ENCODE data around the gene CLIC3. TPM values are rescaled to one million over a fixed set of nuclear protein-coding genes. Genes with fewer than 3 reads are reported as not detected.

Gene CLIC3
- total RNA-seq, 1 experiment from 2014 or later: 133 TPM

- no peak for DNase-seq (ENCODE audit: low spot score)
These were observed 15.5 kb downstream of the CLIC3 start for GRCh38 chr9:136980669-136981478.

- no peak for DNase-seq (ENCODE audit: low spot score)
These were observed 16.4 kb downstream of the CLIC3 start for GRCh38 chr9:136979769-136980587.

- DNase-seq (ENCODE audit: low spot score): no peak
These were observed 17.4 kb downstream of the CLIC3 start for GRCh38 chr9:136978865-136979544.

GRCh38 chr9:136978073-136978864 is 18.1 kb downstream of the CLIC3 start:
- no peak for DNase-seq (ENCODE audit: low spot score)

GRCh38 chr9:136977649-136978072 is 18.7 kb downstream of the CLIC3 start:
- no peak for DNase-seq (ENCODE audit: low spot score)

- DNase-seq (ENCODE audit: low spot score): no peak
These were observed 19.1 kb downstream of the CLIC3 start, which contains the start of gene PTGDS for GRCh38 chr9:136977223-136977622. Gene PTGDS, plus strand, starts transcription at chr9:136977504. Its CDS starts 75 bp downstream, at chr9:136977579.

- peak; percentile 91 for DNase-seq (ENCODE audit: low spot score)
These were observed 20.7 kb downstream of the CLIC3 start for GRCh38 chr9:136975644-136976043.

- peak; percentile 79 for DNase-seq (ENCODE audit: low spot score)
These were observed 21.4 kb downstream of the CLIC3 start for GRCh38 chr9:136974817-136975535.

- DNase-seq (ENCODE audit: low spot score): no peak
These were observed 22.4 kb downstream of the CLIC3 start for GRCh38 chr9:136973618-136974617.

GRCh38 chr9:136972743-136973142 is 23.6 kb downstream of the CLIC3 start:
- DNase-seq (ENCODE audit: low spot score): no peak

GRCh38 chr9:136972335-136972734 is 24.0 kb downstream of the CLIC3 start:
- DNase-seq (ENCODE audit: low spot score): no peak

GRCh38 chr9:136971746-136972145 is 24.6 kb downstream of the CLIC3 start:
- no peak for DNase-seq (ENCODE audit: low spot score)

GRCh38 chr9:136970361-136970760 is 26.0 kb downstream of the CLIC3 start:
- no peak for DNase-seq (ENCODE audit: low spot score)

GRCh38 chr9:136969774-136970173 is 26.6 kb downstream of the CLIC3 start:
- DNase-seq (ENCODE audit: low spot score): no peak

GRCh38 chr9:136969150-136969549 is 27.2 kb downstream of the CLIC3 start:
- no peak for DNase-seq (ENCODE audit: low spot score)

GRCh38 chr9:136968333-136969127 is 27.8 kb downstream of the CLIC3 start:
- no peak for DNase-seq (ENCODE audit: low spot score)

- no peak for DNase-seq (ENCODE audit: low spot score)
These were observed 30.4 kb downstream of the CLIC3 start for GRCh38 chr9:136965771-136966484.
